HG03571 (cell line): ENCODE measurements around the gene EPAS1.

Experiments
- ATAC-seq: cut with Tn5 transposase; IDR thresholded peaks from one replicate; pipeline ENCODE4 v1.9.1; 2021; ENCODE audit not compliant: unreplicated experiment

Gene EPAS1

GRCh38 chr2:46404181-46404759 is 107.1 kb downstream of the EPAS1 start:
- ATAC-seq = no peak

- ATAC-seq = no peak
Observed at GRCh38 chr2:46407852-46408455, 110.7 kb downstream of the EPAS1 start.

- no peak for ATAC-seq
Observed at GRCh38 chr2:46409756-46410155, 112.5 kb downstream of the EPAS1 start.

- ATAC-seq = no peak
Observed at GRCh38 chr2:46410273-46411244, 113.4 kb downstream of the EPAS1 start.

- no peak for ATAC-seq
Observed at GRCh38 chr2:46411245-46411641, 114.0 kb downstream of the EPAS1 start.

GRCh38 chr2:46411985-46412384 is 114.8 kb downstream of the EPAS1 start:
- ATAC-seq = no peak

- ATAC-seq = no peak
Observed at GRCh38 chr2:46413111-46413510, 115.9 kb downstream of the EPAS1 start.

- no peak for ATAC-seq
Observed at GRCh38 chr2:46413631-46414030, 116.4 kb downstream of the EPAS1 start.

- no peak for ATAC-seq
Observed at GRCh38 chr2:46414701-46415100, 117.5 kb downstream of the EPAS1 start.

- no peak for ATAC-seq
Observed at GRCh38 chr2:46416280-46416679, 119.1 kb downstream of the EPAS1 start.

GRCh38 chr2:46416739-46417403 is 119.7 kb downstream of the EPAS1 start:
- no peak for ATAC-seq

- ATAC-seq = no peak
Observed at GRCh38 chr2:46420945-46421344, 123.7 kb downstream of the EPAS1 start.

GRCh38 chr2:46421361-46421760 is 124.2 kb downstream of the EPAS1 start:
- ATAC-seq = no peak

GRCh38 chr2:46422717-46423394 is 125.6 kb downstream of the EPAS1 start:
- ATAC-seq = no peak

GRCh38 chr2:46424937-46425336 is 127.7 kb downstream of the EPAS1 start:
- no peak for ATAC-seq

GRCh38 chr2:46428911-46429436 is 131.8 kb downstream of the EPAS1 start:
- no peak for ATAC-seq

- no peak for ATAC-seq
Observed at GRCh38 chr2:46430413-46430812, 133.2 kb downstream of the EPAS1 start.

GRCh38 chr2:46430992-46431391 is 133.8 kb downstream of the EPAS1 start:
- no peak for ATAC-seq

GRCh38 chr2:46431481-46432235 is 134.5 kb downstream of the EPAS1 start:
- no peak for ATAC-seq

GRCh38 chr2:46434851-46435273 is 137.7 kb downstream of the EPAS1 start:
- ATAC-seq = no peak
